NCI-H187 (cell line): ENCODE data around the gene CEP170B.

ENCODE experiments used
- DNase-seq, 2 experiments: peaks; one replicate each; lab custom pipeline; 2025; lab: John Stamatoyannopoulos, UW

Gene CEP170B

GRCh38 chr14:104868060-104868740 lies 3.1 kb downstream of the CEP170B start:
- DNase-seq, result no peak

- DNase-seq, result no peak
Measured at GRCh38 chr14:104868811-104869572, 3.9 kb downstream of the CEP170B start.

GRCh38 chr14:104869669-104870367 lies 4.8 kb downstream of the CEP170B start:
- DNase-seq, result no peak

- DNase-seq, result no peak
Measured at GRCh38 chr14:104870368-104871144, 5.5 kb downstream of the CEP170B start.

GRCh38 chr14:104871145-104871655 lies 6.1 kb downstream of the CEP170B start:
- no peak for DNase-seq

GRCh38 chr14:104871656-104872468 lies 6.8 kb downstream of the CEP170B start:
- no peak for DNase-seq

- no peak for DNase-seq
Measured at GRCh38 chr14:104872469-104873341, 7.6 kb downstream of the CEP170B start.

- DNase-seq, result no peak
Measured at GRCh38 chr14:104873380-104874055, 8.4 kb downstream of the CEP170B start.

GRCh38 chr14:104874110-104874531 lies 9.1 kb downstream of the CEP170B start:
- DNase-seq, result no peak

- no peak for DNase-seq
Measured at GRCh38 chr14:104874571-104875411, 9.7 kb downstream of the CEP170B start.

- no peak for DNase-seq
Measured at GRCh38 chr14:104875412-104875751, 10.3 kb downstream of the CEP170B start.

GRCh38 chr14:104875811-104876210 lies 10.7 kb downstream of the CEP170B start:
- DNase-seq, result no peak

- no peak for DNase-seq
Measured at GRCh38 chr14:104876251-104876699, 11.2 kb downstream of the CEP170B start.

GRCh38 chr14:104877066-104877805 lies 12.2 kb downstream of the CEP170B start:
- DNase-seq, result no peak

- no peak for DNase-seq
Measured at GRCh38 chr14:104877806-104878550, 12.9 kb downstream of the CEP170B start.

- no peak for DNase-seq
Measured at GRCh38 chr14:104878582-104878981, 13.5 kb downstream of the CEP170B start.
